ENCODE results near the gene RNF141.

RNF141 gene

GRCh38 chr11:10532526-10532925, 8.5 kb downstream of the RNF141 start:
- no peaks in the 10 kb centered on the region for H3F3A ChIP-seq (ENCODE audit: insufficient read depth, low read length)
- H3K27ac ChIP-seq (ENCODE audit: low read length): no peak overlapping the region
- H3K4me2 ChIP-seq (ENCODE audit: low read depth, low read length): no peak overlapping the region
- no peaks in the 10 kb centered on the region for H4K20me1 ChIP-seq (ENCODE audit: insufficient read depth, low read length)
- H3K9ac ChIP-seq (ENCODE audit: low read length): no peak overlapping the region
- no peaks in the 10 kb centered on the region for H3K9me2 ChIP-seq (replicated peaks; ENCODE audit: insufficient read depth, low read length)
- no peaks in the 10 kb centered on the region for H3K27me3 ChIP-seq (replicated peaks; ENCODE audit: insufficient read depth, low read length)
- H3K79me2 ChIP-seq (ENCODE audit: low read length): no peaks in the 10 kb centered on the region
- no peak overlapping the region for H3K4me3 ChIP-seq (ENCODE audit: low read length)
- DNase-seq: no peak
- no peaks in the 10 kb centered on the region for H3K9me3 ChIP-seq (replicated peaks; ENCODE audit: insufficient read depth, low read length)
- H3K36me3 ChIP-seq (replicated peaks; ENCODE audit: insufficient read depth, low read length): no peaks in the 10 kb centered on the region; the same call in 1 of the 2 replicates
- H3K4me1 ChIP-seq (ENCODE audit: low read length): no peaks in the 10 kb centered on the region
- TF ChIP-seq EZH2phosphoT487 (IDR thresholded peaks at IDR 0.05; ENCODE audit: low read length) (no peak), CTCF (IDR thresholded peaks at IDR 0.05; ENCODE audit: low read length) (no peak), EZH2 (optimal IDR thresholded peaks at IDR 0.05; ENCODE audit: low read depth, low read length) (no peak)
- no peak overlapping the region for H2AFZ ChIP-seq (ENCODE audit: low read length)

- Histone ChIP-seq H3K9ac (ENCODE audit: low read length) (no peak overlapping the region), H3K27ac (ENCODE audit: low read length) (no peak overlapping the region)
- TF ChIP-seq EZH2 (optimal IDR thresholded peaks at IDR 0.05; ENCODE audit: low read depth, low read length) (no peak), EZH2phosphoT487 (IDR thresholded peaks at IDR 0.05; ENCODE audit: low read length) (no peak), CTCF (IDR thresholded peaks at IDR 0.05; ENCODE audit: low read length) (no peak)
Observed at GRCh38 chr11:10529279-10529678, 11.7 kb downstream of the RNF141 start.

GRCh38 chr11:10528121-10528520, 12.9 kb downstream of the RNF141 start:
- H3K4me2 ChIP-seq (ENCODE audit: low read depth, low read length): no peak overlapping the region
- H3K9me3 ChIP-seq (replicated peaks; ENCODE audit: insufficient read depth, low read length): no peaks in the 10 kb centered on the region
- no peak overlapping the region for H3K27ac ChIP-seq (ENCODE audit: low read length)
- no peaks in the 10 kb centered on the region for H3K9me2 ChIP-seq (replicated peaks; ENCODE audit: insufficient read depth, low read length)
- no peak for DNase-seq
- H2AFZ ChIP-seq (ENCODE audit: low read length): no peak overlapping the region
- no peak overlapping the region for H3K9ac ChIP-seq (ENCODE audit: low read length)
- no peaks in the 10 kb centered on the region for H4K20me1 ChIP-seq (ENCODE audit: insufficient read depth, low read length)
- H3K4me3 ChIP-seq (ENCODE audit: low read length): no peak overlapping the region
- H3K36me3 ChIP-seq (replicated peaks; ENCODE audit: insufficient read depth, low read length): no peaks in the 10 kb centered on the region; the same call in 1 of the 2 replicates
- TF ChIP-seq CTCF (IDR thresholded peaks at IDR 0.05; ENCODE audit: low read length): no peak
- no peak for TF ChIP-seq EZH2phosphoT487 (IDR thresholded peaks at IDR 0.05; ENCODE audit: low read length)
- TF ChIP-seq EZH2 (optimal IDR thresholded peaks at IDR 0.05; ENCODE audit: low read depth, low read length): no peak
- H3K4me1 ChIP-seq (ENCODE audit: low read length): 0 out of 2 replicates have a peak, but pooled peaks cover 3% of the 10 kb centered on the region
- H3K27me3 ChIP-seq (replicated peaks; ENCODE audit: insufficient read depth, low read length): no peaks in the 10 kb centered on the region
- no peaks in the 10 kb centered on the region for H3K79me2 ChIP-seq (ENCODE audit: low read length)
- no peaks in the 10 kb centered on the region for H3F3A ChIP-seq (ENCODE audit: insufficient read depth, low read length)

More at GRCh38 chr11:10529279-10529678, 11.7 kb downstream of the RNF141 start:
- no peak overlapping the region for H2AFZ ChIP-seq (ENCODE audit: low read length)
- DNase-seq: no peak
- H3K36me3 ChIP-seq (replicated peaks; ENCODE audit: insufficient read depth, low read length): no peaks in the 10 kb centered on the region; the same call in 1 of the 2 replicates
- no peaks in the 10 kb centered on the region for H3K27me3 ChIP-seq (replicated peaks; ENCODE audit: insufficient read depth, low read length)
- H3K4me2 ChIP-seq (ENCODE audit: low read depth, low read length): no peak overlapping the region
- H3K79me2 ChIP-seq (ENCODE audit: low read length): no peaks in the 10 kb centered on the region
- 0 out of 2 replicates have a peak, but pooled peaks cover 3% of the 10 kb centered on the region for H3K4me1 ChIP-seq (ENCODE audit: low read length)
- no peaks in the 10 kb centered on the region for H3K9me3 ChIP-seq (replicated peaks; ENCODE audit: insufficient read depth, low read length)
- no peaks in the 10 kb centered on the region for H3K9me2 ChIP-seq (replicated peaks; ENCODE audit: insufficient read depth, low read length)
- H3F3A ChIP-seq (ENCODE audit: insufficient read depth, low read length): no peaks in the 10 kb centered on the region
- H4K20me1 ChIP-seq (ENCODE audit: insufficient read depth, low read length): no peaks in the 10 kb centered on the region
- no peak overlapping the region for H3K4me3 ChIP-seq (ENCODE audit: low read length)

Measured in MM.1S (cell line).